Cardiac muscle cell (in vitro differentiated cells and primary cell): Measurements from ENCODE around the gene ALPL. TPM values are rescaled to one million over a fixed set of nuclear protein-coding genes. Genes with fewer than 3 reads are reported as not detected.

ENCODE experiments used
- DNase-seq, 2 donors: peaks; one replicate each; pipeline versions ENCODE4 v3.0.0 to v3.0.0-alpha.2; 2010 to 2017; ENCODE audit warnings: low read depth in 1 of 2, low spot score in 1 of 2
- H3K27ac ChIP-seq: fragments of 200-600 bp; sonication (generic); 2 replicates; pipeline ENCODE4 v1.5.1; 2016
- H3K27me3 ChIP-seq: fragments of 200-600 bp; sonication (generic); 2 replicates; pipeline ENCODE4 v1.6.0; 2016; ENCODE audit warnings: control low read depth
- H3K36me3 ChIP-seq: fragments of 200-600 bp; sonication (generic); 2 replicates; pipeline ENCODE4 v1.5.1; 2016; ENCODE audit warnings: control low read depth
- H3K4me1 ChIP-seq: fragments of 200-600 bp; sonication (generic); 2 replicates; pipeline ENCODE4 v1.8.1; 2017; ENCODE audit warnings: low read depth, mild to moderate bottlenecking, mixed run types
- H3K4me3 ChIP-seq: fragments of 200-600 bp; sonication (generic); 2 replicates; pipeline ENCODE4 v1.5.1; 2016; ENCODE audit warnings: mild to moderate bottlenecking
- H3K9me3 ChIP-seq: fragments of 200-600 bp; sonication (generic); 2 replicates; pipeline ENCODE4 v1.5.1; 2017; ENCODE audit warnings: low read depth, mild to moderate bottlenecking, control low read depth
- CTCF ChIP-seq: IDR thresholded peaks from 2 replicates; pipeline ENCODE4 v1.5.1; 2012; ENCODE audit warnings: low read depth, mild to moderate bottlenecking, low read length
- polyA plus RNA-seq: library from polyadenylated mRNA; unstranded; fragments of >200 nt; fragmentation: Nextera tagmentation; extraction: Ambion mirVana; gene quantifications from 2 replicates; pipeline ENCODE4 v1.2.1, GENCODE V29; 2016
- total RNA-seq: library from RNA; depleted of rRNA; stranded (reverse); fragments of >200 nt; gene quantifications from 2 replicates; pipeline ENCODE4 v1.2.3, GENCODE V29; 2016

The ALPL gene
- total and polyA plus RNA-seq, 2 experiments from 2014 or later, result 0.21 to 0.27 TPM

GRCh38 chr1:21534674-21535378 lies 25.6 kb downstream of the ALPL start:
- Histone ChIP-seq H3K9me3 (no peaks in the 10 kb centered on the region), H3K27ac (no peak overlapping the region), H3K36me3 (no peaks in the 10 kb centered on the region), H3K4me1 (no peaks in the 10 kb centered on the region), H3K4me3 (no peak overlapping the region), H3K27me3 (no peaks in the 10 kb centered on the region)
- peak; percentile 65 for TF ChIP-seq CTCF
- peak; percentile 78 to 80 for DNase-seq

- TF ChIP-seq CTCF, result no peak
- H3K4me3 ChIP-seq, result no peak overlapping the region
- no peaks in the 10 kb centered on the region for H3K27me3 ChIP-seq
- DNase-seq, result peak in 1 of 2 donors; percentile 85
- H3K4me1 ChIP-seq, result no peaks in the 10 kb centered on the region
- H3K9me3 ChIP-seq, result no peaks in the 10 kb centered on the region
- H3K27ac ChIP-seq, result no peak overlapping the region
- H3K36me3 ChIP-seq, result no peaks in the 10 kb centered on the region
Observed at GRCh38 chr1:21536218-21536617, 27.0 kb downstream of the ALPL start.

- Histone ChIP-seq H3K27me3 (no peaks in the 10 kb centered on the region), H3K9me3 (no peaks in the 10 kb centered on the region), H3K36me3 (no peaks in the 10 kb centered on the region), H3K4me1 (no peaks in the 10 kb centered on the region), H3K27ac (no peak overlapping the region), H3K4me3 (no peak overlapping the region)
- no peak for DNase-seq
- TF ChIP-seq CTCF, result no peak
Observed at GRCh38 chr1:21537511-21537931, 28.3 kb downstream of the ALPL start.

GRCh38 chr1:21537932-21538630 lies 28.9 kb downstream of the ALPL start:
- H3K27me3 ChIP-seq, result no peaks in the 10 kb centered on the region
- H3K9me3 ChIP-seq, result no peaks in the 10 kb centered on the region
- H3K27ac ChIP-seq, result no peak overlapping the region
- no peaks in the 10 kb centered on the region for H3K36me3 ChIP-seq
- no peak overlapping the region for H3K4me3 ChIP-seq
- H3K4me1 ChIP-seq, result no peaks in the 10 kb centered on the region
- peak; percentile 23 to 60 for DNase-seq
- TF ChIP-seq CTCF, result no peak

GRCh38 chr1:21539933-21540332 lies 30.7 kb downstream of the ALPL start:
- no peak overlapping the region for H3K27ac ChIP-seq
- H3K4me3 ChIP-seq, result no peak overlapping the region
- no peaks in the 10 kb centered on the region for H3K9me3 ChIP-seq
- TF ChIP-seq CTCF, result peak; percentile 19
- H3K36me3 ChIP-seq, result no peaks in the 10 kb centered on the region
- no peaks in the 10 kb centered on the region for H3K4me1 ChIP-seq
- no peak for DNase-seq
- H3K27me3 ChIP-seq, result no peaks in the 10 kb centered on the region
